ENCODE measurements around the gene TPTE. TPM values are rescaled to one million over a fixed set of nuclear protein-coding genes. Genes with fewer than 3 reads are reported as not detected.
"Not testable (repeated sequence)": the region's sequence is repeated elsewhere in the genome, so short reads cannot be mapped to it uniquely, and the experiment has no call there.

TPTE gene
- total RNA-seq, 1 donor from 2014 or later = not detected

GRCh38 chr21:10539956-10540355 is 18.6 kb downstream of the TPTE start:
- no peak for DNase-seq
- no peaks in the 10 kb centered on the region for H3K36me3 ChIP-seq
- H3K27me3 ChIP-seq = no peaks in the 10 kb centered on the region
- no peak for ATAC-seq
- no peak overlapping the region for H3K27ac ChIP-seq
- intact Hi-C loops (cut with DNase I) = no loop called here
- H3K4me3 ChIP-seq = no peak overlapping the region
- H3K9me3 ChIP-seq = no peaks in the 10 kb centered on the region
- TF ChIP-seq CTCF (IDR thresholded peaks at IDR 0.05) = no peak
- H3K4me1 ChIP-seq = no peaks in the 10 kb centered on the region

- H3K4me3 ChIP-seq; H3K36me3 ChIP-seq; DNase-seq; H3K9me3 ChIP-seq; H3K27ac ChIP-seq; ATAC-seq; intact Hi-C loops (cut with DNase I); H3K27me3 ChIP-seq; H3K4me1 ChIP-seq: not testable (repeated sequence)
Measured at GRCh38 chr21:10544376-10544775, 23.0 kb downstream of the TPTE start.

GRCh38 chr21:10547868-10548267 is 26.5 kb downstream of the TPTE start:
- H3K9me3 ChIP-seq; DNase-seq; H3K27ac ChIP-seq; H3K4me1 ChIP-seq; H3K4me3 ChIP-seq; intact Hi-C loops (cut with DNase I); H3K27me3 ChIP-seq; H3K36me3 ChIP-seq: not testable (repeated sequence)
- ATAC-seq = peak; percentile 38

- H3K4me3 ChIP-seq; intact Hi-C loops (cut with DNase I); H3K9me3 ChIP-seq; H3K4me1 ChIP-seq; DNase-seq; H3K27ac ChIP-seq; ATAC-seq; H3K27me3 ChIP-seq; H3K36me3 ChIP-seq: not testable (repeated sequence)
Measured at GRCh38 chr21:10548331-10548954, 27.1 kb downstream of the TPTE start.

- intact Hi-C loops (cut with DNase I); H3K27me3 ChIP-seq; DNase-seq; H3K4me3 ChIP-seq; H3K36me3 ChIP-seq; H3K27ac ChIP-seq; H3K4me1 ChIP-seq: not testable (repeated sequence)
- H3K9me3 ChIP-seq = peaks cover 27% of the 10 kb centered on the region
- ATAC-seq = peak; percentile 37
Measured at GRCh38 chr21:10570803-10571202, 49.4 kb downstream of the TPTE start.

GRCh38 chr21:10574531-10575310 is 53.3 kb downstream of the TPTE start:
- intact Hi-C loops (cut with DNase I); H3K27ac ChIP-seq; H3K4me3 ChIP-seq; H3K4me1 ChIP-seq; DNase-seq; H3K27me3 ChIP-seq; H3K36me3 ChIP-seq: not testable (repeated sequence)
- H3K9me3 ChIP-seq = peaks cover 31% of the 10 kb centered on the region
- peak; percentile 49 for ATAC-seq

GRCh38 chr21:10575311-10575667 is 53.9 kb downstream of the TPTE start:
- no peaks in the 10 kb centered on the region for H3K27me3 ChIP-seq

GRCh38 chr21:10578910-10579309 is 57.5 kb downstream of the TPTE start:
- H3K4me3 ChIP-seq; DNase-seq; H3K27ac ChIP-seq; ATAC-seq; H3K4me1 ChIP-seq; H3K36me3 ChIP-seq; H3K27me3 ChIP-seq; intact Hi-C loops (cut with DNase I): not testable (repeated sequence)
- peaks cover 22% of the 10 kb centered on the region for H3K9me3 ChIP-seq

More at GRCh38 chr21:10575311-10575667, 53.9 kb downstream of the TPTE start:
- intact Hi-C loops (cut with DNase I) = no loop called here
- TF ChIP-seq CTCF (IDR thresholded peaks at IDR 0.05) = no peak
- ATAC-seq (peak; percentile 46), DNase-seq (no peak)
- peaks cover 31% of the 10 kb centered on the region for H3K9me3 ChIP-seq
- no peaks in the 10 kb centered on the region for H3K36me3 ChIP-seq
- no peaks in the 10 kb centered on the region for H3K4me1 ChIP-seq
- no peak overlapping the region for H3K4me3 ChIP-seq
- no peak overlapping the region for H3K27ac ChIP-seq

GRCh38 chr21:10589115-10589514 is 67.7 kb downstream of the TPTE start:
- intact Hi-C loops (cut with DNase I); H3K27ac ChIP-seq; ATAC-seq; H3K27me3 ChIP-seq; H3K9me3 ChIP-seq; H3K4me1 ChIP-seq; H3K36me3 ChIP-seq; DNase-seq; H3K4me3 ChIP-seq: not testable (repeated sequence)

- H3K36me3 ChIP-seq; H3K4me3 ChIP-seq; H3K27ac ChIP-seq; intact Hi-C loops (cut with DNase I); H3K4me1 ChIP-seq; H3K27me3 ChIP-seq; DNase-seq; H3K9me3 ChIP-seq; ATAC-seq: not testable (repeated sequence)
Measured at GRCh38 chr21:10607074-10607473, 85.7 kb downstream of the TPTE start.

- intact Hi-C loops (cut with DNase I); ATAC-seq; DNase-seq: not testable (repeated sequence)
Measured at GRCh38 chr21:10614285-10614684, 92.9 kb downstream of the TPTE start.

GRCh38 chr21:10616061-10616460 is 94.7 kb downstream of the TPTE start:
- peak; percentile 45 for ATAC-seq
- H3K27me3 ChIP-seq; H3K9me3 ChIP-seq; H3K4me3 ChIP-seq; H3K4me1 ChIP-seq; H3K36me3 ChIP-seq; intact Hi-C loops (cut with DNase I); DNase-seq; H3K27ac ChIP-seq: not testable (repeated sequence)

More at GRCh38 chr21:10614285-10614684, 92.9 kb downstream of the TPTE start:
- H3K4me1 ChIP-seq, H3K9me3 ChIP-seq, H3K36me3 ChIP-seq, H3K27ac ChIP-seq, H3K27me3 ChIP-seq, H3K4me3 ChIP-seq: not testable (repeated sequence)
